HG03159 (cell line): ENCODE results near the gene U2AF2.

Source experiments
- ATAC-seq: cut with Tn5 transposase; IDR thresholded peaks from one replicate; pipeline ENCODE4 v1.9.1; 2021; ENCODE audit warnings: mild to moderate bottlenecking, moderate library complexity; ENCODE audit not compliant: unreplicated experiment

The U2AF2 gene

DNA sequence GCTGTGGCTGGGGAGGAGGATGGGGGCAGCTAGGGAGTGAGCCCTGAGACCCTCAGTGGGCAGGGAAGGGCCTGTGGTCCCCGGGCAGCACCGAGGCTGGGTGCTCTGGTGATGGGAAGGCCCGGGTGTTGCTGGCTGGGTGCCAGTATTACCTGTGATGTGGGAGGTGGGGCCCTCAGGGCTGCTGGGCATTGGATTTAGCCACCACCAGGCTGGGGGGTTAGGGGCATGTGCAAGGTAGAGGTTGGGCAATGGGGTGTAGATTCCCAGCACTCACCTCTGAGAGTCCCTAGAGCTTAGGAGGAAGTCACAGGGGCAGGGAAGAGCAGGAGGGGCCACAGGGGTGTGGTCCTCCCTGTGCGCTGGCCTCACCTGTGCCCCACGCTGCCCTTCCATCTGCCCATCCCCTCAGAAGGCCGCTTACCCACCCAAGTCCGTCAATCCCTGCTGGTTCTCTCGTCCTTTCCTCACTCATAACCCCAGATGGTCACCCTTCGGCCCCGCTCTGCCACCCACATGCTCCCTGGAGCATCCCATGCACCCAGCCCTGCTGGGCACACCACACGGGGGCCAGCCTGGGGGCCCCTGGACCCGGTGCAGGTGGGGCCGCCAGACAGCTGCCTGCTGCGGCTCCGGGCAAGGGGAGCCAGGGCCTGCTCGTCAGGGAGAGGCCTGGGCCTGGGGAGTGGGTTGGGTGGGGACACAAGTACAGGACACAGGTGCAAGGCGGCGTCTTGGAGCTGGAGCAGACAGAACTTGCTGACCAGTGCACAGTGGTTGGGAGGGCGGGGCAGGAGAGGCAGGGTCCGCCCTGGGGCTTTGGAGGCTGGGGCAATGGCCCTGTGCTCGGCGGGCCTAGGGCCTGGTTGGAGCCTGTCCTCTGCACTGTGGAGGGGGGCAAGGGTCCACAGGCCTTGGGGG lies 32.7 kb downstream of the U2AF2 start:
- ATAC-seq: no peak

DNA sequence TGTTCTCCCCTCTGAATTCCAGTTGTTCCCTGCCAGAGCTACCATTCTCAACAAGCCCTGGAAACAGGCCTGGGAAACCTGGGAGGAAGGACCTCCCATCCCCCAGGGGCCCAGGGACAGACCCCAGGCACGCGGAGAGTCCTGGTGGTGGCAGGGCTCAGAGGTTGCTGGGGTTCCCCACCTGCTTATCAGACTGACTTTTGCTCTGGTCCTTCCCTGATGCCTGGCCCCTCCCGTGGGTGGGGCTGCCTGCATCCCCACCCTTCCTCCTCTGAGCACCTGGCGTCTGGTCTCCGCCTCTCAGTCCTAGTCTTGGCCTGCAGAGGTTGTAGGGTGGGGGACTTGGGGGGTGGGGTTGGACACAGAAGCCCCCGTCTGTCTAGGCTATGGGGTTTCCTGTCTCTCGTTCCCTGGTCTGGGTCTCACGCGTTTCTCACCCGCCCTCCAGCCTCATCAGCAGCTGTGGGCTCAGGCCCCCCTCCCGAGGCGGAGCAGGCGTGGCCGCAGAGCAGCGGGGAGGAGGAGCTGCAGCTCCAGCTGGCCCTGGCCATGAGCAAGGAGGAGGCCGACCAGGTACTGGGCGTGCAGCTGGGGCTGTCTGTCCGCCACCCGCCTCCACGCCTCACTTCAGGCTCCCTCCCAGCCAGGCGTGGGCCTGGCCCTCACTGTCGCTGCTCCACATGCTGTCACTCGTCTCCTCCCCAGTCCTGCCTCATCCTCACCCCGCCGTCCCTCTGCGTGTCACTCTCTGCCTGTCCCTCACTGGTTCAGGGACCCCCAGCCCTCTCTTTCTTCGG lies 33.8 kb downstream of the U2AF2 start:
- no peak for ATAC-seq

DNA sequence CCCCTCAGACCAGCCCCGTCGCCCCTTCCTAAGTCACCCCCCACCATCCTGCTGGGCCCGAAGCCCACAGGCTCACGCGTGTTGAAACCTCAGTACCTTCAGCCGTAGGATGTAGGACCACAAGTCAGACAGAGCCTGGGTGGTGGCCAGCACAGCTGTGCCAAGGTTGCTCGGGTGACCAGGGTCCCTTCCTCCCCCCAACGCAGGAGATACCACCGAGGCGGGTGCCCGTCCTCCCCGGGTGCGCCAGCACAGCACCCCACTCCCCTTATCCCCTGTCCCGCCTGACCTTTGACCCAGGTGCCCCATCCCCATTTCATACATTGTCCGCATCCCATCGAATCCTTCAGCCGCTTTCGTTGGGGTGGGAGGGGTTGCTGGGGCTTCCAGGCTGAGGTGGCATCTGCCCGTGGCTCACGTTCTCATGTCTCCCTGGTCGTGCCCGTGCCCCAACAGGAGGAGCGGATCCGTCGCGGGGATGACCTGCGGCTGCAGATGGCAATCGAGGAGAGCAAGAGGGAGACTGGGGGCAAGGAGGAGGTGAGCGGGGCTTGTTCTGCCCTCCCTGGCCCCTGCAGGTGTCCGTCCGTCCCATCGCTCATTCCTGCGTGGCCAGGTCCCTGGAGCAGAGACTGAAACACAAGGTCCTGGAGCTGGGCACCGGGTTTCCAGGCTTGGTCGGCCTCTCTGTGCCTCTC lies 34.7 kb downstream of the U2AF2 start:
- no peak for ATAC-seq

DNA sequence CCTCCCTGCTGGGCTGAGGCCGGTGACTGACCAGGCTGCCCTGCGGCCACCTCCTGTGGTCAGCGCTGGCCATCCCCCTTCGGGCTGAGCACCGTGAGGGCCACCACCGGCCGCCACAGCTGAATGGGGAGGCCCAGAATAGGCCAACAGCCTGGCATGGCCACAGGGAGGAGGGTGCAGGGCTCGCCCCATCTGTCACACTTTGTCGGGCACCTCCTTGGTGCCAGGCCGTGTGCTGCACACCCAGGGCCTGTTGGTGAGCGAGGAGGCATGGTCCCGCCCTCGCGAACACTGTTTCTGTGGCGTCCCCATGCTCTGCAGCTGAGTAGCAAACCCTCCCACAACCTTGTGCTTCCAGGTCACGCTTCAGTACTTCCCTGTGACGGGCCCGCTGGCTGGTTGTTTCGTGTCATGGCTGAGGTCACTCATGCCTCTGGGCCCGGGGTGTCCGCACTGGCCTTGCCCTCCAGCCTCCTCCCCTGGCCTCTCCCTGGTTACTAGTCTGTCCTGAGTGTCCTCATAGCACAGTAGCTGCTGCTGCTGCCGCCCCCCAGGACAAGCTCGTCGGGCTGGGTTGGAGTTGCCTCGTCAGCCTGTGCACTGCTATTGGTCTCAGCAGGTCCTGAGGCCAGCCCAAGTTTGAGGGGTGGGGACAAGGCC lies 35.4 kb downstream of the U2AF2 start:
- no peak for ATAC-seq

GRCh38 chr19:55690769-55691545 lies 36.1 kb downstream of the U2AF2 start:
- ATAC-seq: no peak

- ATAC-seq: no peak
Observed at GRCh38 chr19:55691561-55692481, 37.0 kb downstream of the U2AF2 start.

GRCh38 chr19:55692681-55693081 lies 37.8 kb downstream of the U2AF2 start:
- no peak for ATAC-seq

- no peak for ATAC-seq
Observed at GRCh38 chr19:55693336-55693974, 38.6 kb downstream of the U2AF2 start.

DNA sequence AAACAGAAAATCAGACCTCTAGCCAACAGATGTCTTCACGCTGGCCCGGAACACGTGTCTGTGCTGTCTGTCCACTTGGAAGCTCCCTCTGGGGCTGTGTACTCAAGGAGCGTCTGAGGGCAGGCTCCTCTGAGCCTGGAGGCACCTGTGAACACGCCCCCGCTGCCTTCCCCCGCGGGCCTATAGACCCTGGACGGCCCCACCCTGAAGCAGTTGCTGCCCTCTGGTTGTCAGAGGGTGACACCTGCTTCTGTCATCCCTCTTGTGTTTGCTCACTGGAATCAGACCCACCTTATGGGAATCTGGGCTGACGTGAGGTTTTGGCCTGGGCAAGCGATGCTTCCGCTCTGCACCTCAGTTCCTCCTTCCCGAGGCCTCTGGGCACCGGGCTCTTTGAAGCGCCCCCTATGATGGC lies 39.4 kb downstream of the U2AF2 start:
- ATAC-seq: no peak

DNA sequence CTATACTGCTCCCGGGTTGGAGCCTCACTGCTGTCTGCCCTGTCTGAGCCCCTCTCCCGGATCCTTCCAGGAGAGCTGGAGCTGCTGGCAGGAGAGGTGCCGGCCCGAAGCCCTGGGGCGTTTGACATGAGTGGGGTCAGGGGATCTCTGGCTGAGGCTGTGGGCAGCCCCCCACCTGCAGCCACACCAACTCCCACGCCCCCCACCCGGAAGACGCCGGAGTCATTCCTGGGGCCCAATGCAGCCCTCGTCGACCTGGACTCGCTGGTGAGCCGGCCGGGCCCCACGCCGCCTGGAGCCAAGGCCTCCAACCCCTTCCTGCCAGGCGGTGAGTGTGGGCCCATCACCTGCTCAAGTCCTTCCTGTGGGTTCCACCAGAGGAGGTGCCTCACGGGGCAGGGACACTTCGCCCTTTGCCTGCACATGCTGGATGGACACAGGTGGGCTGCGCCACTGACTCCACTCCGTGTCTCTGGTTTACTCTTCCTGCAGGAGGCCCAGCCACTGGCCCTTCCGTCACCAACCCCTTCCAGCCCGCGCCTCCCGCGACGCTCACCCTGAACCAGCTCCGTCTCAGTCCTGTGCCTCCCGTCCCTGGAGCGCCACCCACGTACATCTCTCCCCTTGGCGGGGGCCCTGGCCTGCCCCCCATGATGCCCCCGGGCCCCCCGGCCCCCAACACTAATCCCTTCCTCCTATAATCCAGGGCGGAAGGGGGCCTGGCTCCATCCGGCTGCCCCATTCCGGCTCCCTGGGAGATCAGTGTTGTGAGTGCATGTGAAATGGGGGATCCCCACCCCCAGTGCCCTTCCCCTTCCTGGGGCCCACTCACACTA lies 40.0 kb downstream of the U2AF2 start:
- ATAC-seq: no peak

DNA sequence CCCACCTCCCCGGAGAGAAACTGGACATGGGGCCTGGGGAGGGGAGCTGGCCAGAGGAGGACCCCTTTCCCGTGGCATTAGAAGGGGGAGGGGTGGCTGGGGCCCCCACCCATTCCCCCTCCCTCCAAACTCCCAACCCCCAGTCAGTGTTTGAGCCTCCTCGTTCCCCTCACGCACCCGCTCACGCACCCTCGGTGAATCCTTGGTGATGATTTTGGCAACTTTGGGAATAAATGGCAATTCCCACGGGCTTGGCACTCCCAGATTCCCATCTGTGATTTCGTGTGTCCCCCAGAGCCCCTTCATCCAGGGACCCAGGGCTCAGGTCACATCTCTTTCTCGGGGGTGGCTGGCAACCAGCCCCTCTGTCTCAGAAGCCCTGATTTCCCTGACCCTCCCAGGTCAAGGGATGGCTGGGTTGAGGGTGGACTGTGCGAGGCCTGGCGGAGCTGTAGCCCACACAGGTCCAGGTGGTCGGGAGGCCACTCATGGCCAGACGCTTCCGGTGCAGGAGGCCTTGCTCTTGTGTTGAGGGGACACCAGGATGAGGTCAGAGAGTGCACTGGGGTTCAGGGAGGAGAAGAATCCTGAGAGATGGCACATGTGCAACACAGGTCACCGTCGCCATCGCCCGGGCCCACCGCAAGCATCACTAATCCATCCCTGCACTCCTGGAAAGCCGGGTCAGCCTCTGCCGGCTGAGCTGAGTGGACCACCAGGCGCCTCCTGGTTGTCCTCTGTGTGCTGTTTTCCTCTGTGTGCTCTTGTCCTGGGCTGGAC lies 40.9 kb downstream of the U2AF2 start:
- ATAC-seq: no peak

- ATAC-seq: no peak
Observed at GRCh38 chr19:55696301-55697068, 41.6 kb downstream of the U2AF2 start.

- ATAC-seq: no peak
Observed at GRCh38 chr19:55697069-55697440, 42.2 kb downstream of the U2AF2 start.

DNA sequence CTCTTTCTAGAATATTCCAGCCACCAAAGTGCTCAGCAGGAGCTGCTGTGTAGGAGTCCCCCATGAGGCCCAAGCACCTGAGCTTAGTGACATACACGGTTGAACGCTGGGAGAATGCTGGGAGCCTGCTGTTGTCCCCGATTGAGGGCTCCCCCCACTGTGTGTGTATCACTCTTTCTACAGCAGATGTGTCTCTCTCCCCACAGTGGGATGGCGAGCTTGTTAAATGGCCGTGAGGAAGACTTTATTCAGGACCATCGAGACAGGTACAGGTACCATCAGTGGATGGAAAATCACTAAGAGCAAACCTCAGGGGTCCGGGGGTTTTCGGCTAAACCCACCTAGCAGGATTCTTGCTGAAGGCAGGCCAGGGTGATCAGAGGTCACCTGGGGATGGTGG lies 42.9 kb downstream of the U2AF2 start:
- no peak for ATAC-seq

DNA sequence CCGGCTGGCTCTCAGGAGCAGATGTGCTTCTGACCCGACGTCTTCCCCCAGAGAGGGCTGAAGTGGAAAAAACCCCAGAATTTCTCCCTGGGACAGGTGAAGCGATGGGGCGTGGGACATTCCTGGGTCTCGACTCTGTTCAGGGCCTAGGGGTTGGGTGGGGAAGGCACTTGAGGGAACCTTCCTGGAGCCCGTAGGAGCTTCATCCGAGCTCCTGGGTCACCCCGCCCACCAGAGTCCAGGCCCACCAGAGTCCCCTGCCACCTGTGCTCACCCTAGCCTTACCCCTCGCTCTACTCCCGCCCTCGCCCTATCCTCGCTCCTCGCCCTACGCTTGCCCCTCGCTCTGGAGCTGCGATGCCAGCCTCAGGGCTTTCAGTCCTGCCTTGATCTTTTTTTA lies 43.4 kb downstream of the U2AF2 start:
- no peak for ATAC-seq

DNA sequence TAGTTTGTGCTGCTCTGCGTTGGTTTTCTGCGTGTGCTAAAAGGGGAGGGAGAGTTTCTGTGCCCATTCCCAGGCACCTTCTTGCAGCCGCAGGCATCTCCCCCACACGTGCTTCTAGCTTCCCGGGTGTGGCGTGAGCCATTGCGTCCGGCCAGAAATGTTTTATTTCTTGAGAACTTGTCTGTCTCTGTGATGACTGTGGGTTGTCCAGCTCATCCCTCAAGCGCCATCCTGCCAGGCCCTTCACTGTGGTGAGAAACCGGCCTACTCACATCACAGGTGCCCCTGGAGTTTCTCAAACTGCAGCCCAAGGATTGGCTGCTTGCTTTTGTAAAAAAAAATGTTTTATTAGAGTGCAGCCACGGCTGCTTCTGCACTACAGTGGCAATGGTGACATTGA lies 44.4 kb downstream of the U2AF2 start:
- ATAC-seq: no peak
